PC-9 (cell line): ENCODE data around the gene SLC5A5. TPM values are rescaled to one million over a fixed set of nuclear protein-coding genes. Genes with fewer than 3 reads are reported as not detected.

Experiments used
- BruUV-seq: library from RNA; stranded (reverse); fragments of 400-500 nt; replicated peaks from 2 replicates; lab custom pipeline; 2021; lab: Mats Ljungman, UMichigan
- CTCF ChIA-PET: fragments of 300-600 bp; sonication (Branson Sonifier 250); formaldehyde crosslinking; loops from one replicate; lab custom pipeline; 2022; ENCODE audit warnings: antibody characterized with exemption; lab: Charles Lee
- POLR2A ChIA-PET: fragments of 300-600 bp; sonication (Branson Sonifier 250); formaldehyde crosslinking; loops from one replicate; lab custom pipeline; 2022; ENCODE audit warnings: antibody characterized with exemption; ENCODE audit not compliant: unreplicated experiment; lab: Charles Lee
- DNase-seq, 2 experiments: peaks; one replicate each; pipeline versions ENCODE4 v3.0.0 to v3.0.0-alpha.2; 2015 to 2022; ENCODE audit warnings: mixed read lengths in 1 of 2
- H2AFZ ChIP-seq: fragments of 200-600 bp; sonication (generic); 2 replicates; pipeline ENCODE4 v1.8.1; 2017; ENCODE audit warnings: antibody characterized with exemption
- H3F3A ChIP-seq: fragments of 200-600 bp; sonication (generic); 2 replicates; pipeline ENCODE4 v1.8.1; 2017; ENCODE audit warnings: antibody characterized with exemption, mild to moderate bottlenecking, low read depth; ENCODE audit not compliant: insufficient read depth
- H3K27ac ChIP-seq: fragments of 200-600 bp; sonication (generic); 2 replicates; pipeline ENCODE4 v1.6.1; 2016; ENCODE audit warnings: mixed run types
- H3K27me3 ChIP-seq: fragments of 200-600 bp; sonication (generic); 2 replicates; pipeline ENCODE4 v1.6.1; 2016; ENCODE audit warnings: low read depth, mixed run types; ENCODE audit not compliant: insufficient read depth
- H3K36me3 ChIP-seq: fragments of 200-600 bp; sonication (generic); 2 replicates; pipeline ENCODE4 v1.6.1; 2016; ENCODE audit warnings: low read depth, mixed run types
- H3K4me1 ChIP-seq: fragments of 200-600 bp; sonication (generic); replicated peaks from 2 replicates; pipeline ENCODE4 v1.6.1; 2016; ENCODE audit warnings: mixed run types; ENCODE audit not compliant: insufficient read depth
- H3K4me2 ChIP-seq: fragments of 200-600 bp; sonication (generic); 2 replicates; pipeline ENCODE4 v1.6.1; 2017; ENCODE audit warnings: mixed run types
- H3K4me3 ChIP-seq: fragments of 200-600 bp; sonication (generic); 2 replicates; pipeline ENCODE4 v1.6.1; 2016; ENCODE audit warnings: mixed run types
- H3K79me2 ChIP-seq: fragments of 200-600 bp; sonication (generic); 2 replicates; pipeline ENCODE4 v1.6.1; 2017; ENCODE audit warnings: low read depth, mixed run types
- H3K9me2 ChIP-seq: fragments of 200-600 bp; sonication (generic); 2 replicates; pipeline ENCODE4 v1.8.1; 2017; ENCODE audit warnings: mild to moderate bottlenecking; ENCODE audit not compliant: insufficient read depth
- H3K9me3 ChIP-seq: fragments of 200-600 bp; sonication (generic); 2 replicates; pipeline ENCODE4 v1.8.1; 2016; ENCODE audit warnings: low read depth; ENCODE audit not compliant: insufficient read depth
- H4K20me1 ChIP-seq: fragments of 200-600 bp; sonication (generic); 2 replicates; pipeline ENCODE4 v1.8.1; 2017; ENCODE audit not compliant: insufficient read depth
- CTCF ChIP-seq: fragments of 200-600 bp; sonication (generic); conservative IDR thresholded peaks from 2 replicates; pipeline ENCODE4 v1.6.1; 2017; ENCODE audit warnings: mixed run types, antibody characterized with exemption, mild to moderate bottlenecking, moderate library complexity
- EZH2 ChIP-seq: fragments of 200-600 bp; sonication (generic); IDR thresholded peaks from 2 replicates; pipeline ENCODE4 v1.8.0; 2017; ENCODE audit warnings: antibody characterized with exemption, low read depth
- intact Hi-C: fragments of 100-400 bp; cut with micrococcal nuclease; formaldehyde crosslinking; loops from one replicate; pipeline ENCODE4 v1.10.0; 2022; ENCODE audit not compliant: unreplicated experiment
- total RNA-seq: library from RNA; stranded (reverse); gene quantifications from 2 replicates; pipeline ENCODE4 v1.2.3, GENCODE V29; 2021

SLC5A5 gene
- total RNA-seq, 1 experiment from 2014 or later = not detected

DNA sequence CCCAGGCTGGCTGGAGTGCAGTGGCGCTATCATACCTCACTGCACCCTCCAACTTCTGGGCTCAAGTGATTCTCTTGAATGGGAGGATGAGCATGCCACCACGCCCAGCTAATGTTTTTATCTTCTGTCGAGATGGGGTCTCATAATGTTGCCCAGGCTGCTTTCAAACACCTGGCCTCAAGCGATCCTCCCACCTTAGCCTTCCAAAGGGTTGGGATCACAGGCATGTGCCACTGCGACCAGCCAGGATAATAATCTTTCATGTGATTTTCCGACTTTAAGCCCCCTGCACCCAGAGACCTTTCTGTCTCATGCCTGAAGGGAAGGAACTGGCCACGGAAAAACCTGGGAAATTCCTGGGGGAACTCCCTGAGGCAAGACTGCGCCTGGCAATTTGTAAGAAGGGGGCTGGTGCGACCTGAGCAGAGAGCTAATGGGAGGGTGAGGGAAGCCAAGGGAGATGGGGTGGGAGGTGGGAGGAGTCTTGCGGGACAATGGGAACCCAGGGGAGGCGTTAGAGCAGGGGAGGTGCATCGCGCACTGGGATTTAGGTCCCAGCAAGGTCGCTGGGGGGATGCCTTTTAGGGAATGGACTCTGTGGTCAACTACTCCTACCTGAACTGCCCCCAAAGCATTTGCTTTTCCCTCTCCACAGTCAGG lies 59.9 kb downstream of the SLC5A5 start:
- Histone ChIP-seq H3K27ac (no peak overlapping the region), H3K27me3 (no peaks in the 10 kb centered on the region), H3K4me3 (no peak overlapping the region), H3K36me3 (peaks cover 4% of the 10 kb centered on the region; the same call in 1 of the 2 replicates), H3F3A (peaks cover 17% of the 10 kb centered on the region), H3K4me1 (peaks cover 12% of the 10 kb centered on the region), H3K4me2 (peak overlapping the region; percentile 89), H3K9me2 (no peaks in the 10 kb centered on the region), H2AFZ (no peak overlapping the region), H3K9me3 (no peaks in the 10 kb centered on the region), H3K79me2 (peaks cover 26% of the 10 kb centered on the region), H4K20me1 (no peaks in the 10 kb centered on the region)
- no TSS peak for BruUV-seq
- no peak for DNase-seq
- TF ChIP-seq EZH2 (no peak), CTCF (no peak)
- intact Hi-C loops = loop anchor here (1.0 to 5.0 kb wide), 3 partner anchors 61 to 624 kb away; partner anchors contain the start of genes DDA1, MRPL34 and RPL18A
- CTCF ChIA-PET = interaction anchor here (0.5 to 2.5 kb wide), 6 partner anchors 61 to 128 kb away, joined by 3 to 67 read pairs (median 4); partner anchors contain the start of genes RPL18A and SLC5A5
- POLR2A ChIA-PET = interaction anchor here (0.6 to 2.3 kb wide), 4 partner anchors 67 to 350 kb away, joined by 3 to 35 read pairs (median 12); partner anchors contain the start of genes JUND and RPL18A

- H3F3A ChIP-seq = peaks cover 17% of the 10 kb centered on the region
- no peaks in the 10 kb centered on the region for H3K27me3 ChIP-seq
- POLR2A ChIA-PET = interaction anchor here (0.6 to 2.3 kb wide), 8 partner anchors 62 to 630 kb away, joined by 3 to 35 read pairs (median 4); partner anchors contain the start of genes B3GNT3, JUND and RPL18A
- peak within 1 kb of the TSS; percentile 89 for H3K4me2 ChIP-seq
- peaks cover 26% of the 10 kb centered on the region for H3K79me2 ChIP-seq
- peaks cover 4% of the 10 kb centered on the region; the same call in 1 of the 2 replicates for H3K36me3 ChIP-seq
- peak; percentile 85 to 94 for DNase-seq
- H3K27ac ChIP-seq = peak within 1 kb of the TSS; percentile 86
- CTCF ChIA-PET = interaction anchor here (0.5 to 2.5 kb wide), 8 partner anchors 15 to 340 kb away, joined by 3 to 67 read pairs (median 4); partner anchors contain the start of genes RPL18A and SLC5A5
- BruUV-seq = TSS peak; percentile 95
- H2AFZ ChIP-seq = peak within 1 kb of the TSS; percentile 86
- no peaks in the 10 kb centered on the region for H3K9me2 ChIP-seq
- no peaks in the 10 kb centered on the region for H4K20me1 ChIP-seq
- H3K9me3 ChIP-seq = no peaks in the 10 kb centered on the region
- peak; percentile 95 for TF ChIP-seq CTCF
- TF ChIP-seq EZH2 = no peak
- H3K4me1 ChIP-seq = peaks cover 12% of the 10 kb centered on the region
- intact Hi-C loops = loop anchor here (1.0 to 5.0 kb wide), 3 partner anchors 62 to 625 kb away; partner anchors contain the start of genes DDA1, MRPL34 and RPL18A
- peak within 1 kb of the TSS; percentile 87 for H3K4me3 ChIP-seq
Observed at GRCh38 chr19:17932485-17933338, 61.0 kb downstream of the SLC5A5 start, which contains the start of gene CCDC124. Gene CCDC124 (plus strand): TSS chr19:17933015. CDS start chr19:17936421, 3,406 bp downstream.
